ENCODE measurements around the gene TMEM119. TPM values are rescaled to one million over a fixed set of nuclear protein-coding genes. Genes with fewer than 3 reads are reported as not detected.
A peak's percentile ranks its signal among the peaks of the same experiment; 100 is the strongest.

TMEM119 gene
- total and polyA plus RNA-seq, 9 donors: 0.25 to 12.3 (median 2.0) TPM

DNA sequence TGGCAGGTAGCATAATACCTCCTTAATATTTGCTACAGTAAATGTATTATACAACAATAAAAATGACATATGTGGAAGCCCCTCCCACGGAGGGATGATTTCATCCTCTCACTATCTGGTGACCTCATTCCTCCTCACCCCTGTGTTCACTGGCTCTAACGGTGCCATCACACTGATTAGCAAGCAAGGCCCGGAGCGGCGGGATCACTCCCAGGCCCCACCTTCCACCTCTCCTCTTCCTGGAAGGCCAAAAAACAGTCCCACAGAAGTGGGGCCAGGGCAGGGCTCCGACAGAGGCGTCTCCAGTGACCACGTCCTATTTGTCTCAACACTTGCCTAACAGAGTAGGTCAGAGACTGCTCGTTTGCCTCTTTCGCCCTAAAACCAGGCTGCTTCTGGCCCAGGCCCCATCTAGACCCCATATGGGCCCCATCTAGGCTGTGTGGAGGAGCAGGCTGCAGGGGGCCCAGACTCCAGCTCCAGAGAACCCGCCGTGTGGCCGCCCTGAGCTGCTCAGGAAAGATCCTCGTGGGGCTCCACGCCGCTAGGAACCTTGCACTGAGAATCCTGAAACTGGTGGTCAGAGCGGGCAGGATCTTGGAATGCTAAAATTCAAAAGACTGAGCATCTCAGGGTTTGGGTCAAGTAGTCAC is 32.1 kb upstream of the TMEM119 start:
- H3K4me1 ChIP-seq (ENCODE audit: insufficient read depth): peaks cover 2% of the 10 kb centered on the region
- 55 to 61% (median 58%) methylated on average over 17 of the region's 17 CpGs for WGBS, 3 donors
- no peak overlapping the region for H3K4me3 ChIP-seq
- TF ChIP-seq, protein P1, sequence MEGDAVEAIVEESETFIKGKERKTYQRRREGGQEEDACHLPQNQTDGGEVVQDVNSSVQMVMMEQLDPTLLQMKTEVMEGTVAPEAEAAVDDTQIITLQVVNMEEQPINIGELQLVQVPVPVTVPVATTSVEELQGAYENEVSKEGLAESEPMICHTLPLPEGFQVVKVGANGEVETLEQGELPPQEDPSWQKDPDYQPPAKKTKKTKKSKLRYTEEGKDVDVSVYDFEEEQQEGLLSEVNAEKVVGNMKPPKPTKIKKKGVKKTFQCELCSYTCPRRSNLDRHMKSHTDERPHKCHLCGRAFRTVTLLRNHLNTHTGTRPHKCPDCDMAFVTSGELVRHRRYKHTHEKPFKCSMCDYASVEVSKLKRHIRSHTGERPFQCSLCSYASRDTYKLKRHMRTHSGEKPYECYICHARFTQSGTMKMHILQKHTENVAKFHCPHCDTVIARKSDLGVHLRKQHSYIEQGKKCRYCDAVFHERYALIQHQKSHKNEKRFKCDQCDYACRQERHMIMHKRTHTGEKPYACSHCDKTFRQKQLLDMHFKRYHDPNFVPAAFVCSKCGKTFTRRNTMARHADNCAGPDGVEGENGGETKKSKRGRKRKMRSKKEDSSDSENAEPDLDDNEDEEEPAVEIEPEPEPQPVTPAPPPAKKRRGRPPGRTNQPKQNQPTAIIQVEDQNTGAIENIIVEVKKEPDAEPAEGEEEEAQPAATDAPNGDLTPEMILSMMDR (IDR thresholded peaks at IDR 0.05): no peak
- no peak for TF ChIP-seq EP300 (IDR thresholded peaks at IDR 0.05)
- TF ChIP-seq POLR2A (IDR thresholded peaks at IDR 0.05): no peak
- intact Hi-C loops (cut with DNase I): no loop called here
- H3K27me3 ChIP-seq: no peaks in the 10 kb centered on the region
- peak in 1 of 5 donors; percentile 33 for DNase-seq
- H3K36me3 ChIP-seq: no peaks in the 10 kb centered on the region
- no peaks in the 10 kb centered on the region for H3K9me3 ChIP-seq
- H3K27ac ChIP-seq: no peak overlapping the region

DNA sequence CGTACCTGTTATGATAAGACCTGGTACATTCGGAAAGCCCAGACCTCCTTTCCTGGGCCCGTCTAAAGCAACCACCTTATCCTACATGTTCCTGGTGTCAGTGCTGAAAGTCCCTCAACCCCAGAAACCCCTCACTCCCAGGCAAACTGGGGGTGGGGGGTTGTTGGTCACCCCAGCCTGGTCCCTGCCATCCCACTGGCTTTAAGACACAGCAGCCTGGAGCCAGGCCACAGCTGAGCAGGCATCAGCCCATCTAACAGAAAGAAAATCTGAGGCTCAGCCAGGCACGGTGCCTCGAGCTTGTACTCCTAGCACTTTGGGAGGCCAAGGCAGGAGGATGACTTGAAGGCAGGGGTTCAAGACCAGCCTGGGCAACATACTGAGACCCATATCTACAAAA is 31.3 kb upstream of the TMEM119 start:
- TF ChIP-seq, protein P1 (IDR thresholded peaks at IDR 0.05): no peak
- TF ChIP-seq POLR2A (IDR thresholded peaks at IDR 0.05) (no peak), EP300 (IDR thresholded peaks at IDR 0.05) (no peak)
- peaks cover 2% of the 10 kb centered on the region for H3K4me1 ChIP-seq (ENCODE audit: insufficient read depth)
- no peak overlapping the region for H3K4me3 ChIP-seq
- intact Hi-C loops (cut with DNase I): no loop called here
- 85 to 92% (median 90%) methylated on average over 5 of the region's 5 CpGs for WGBS, 3 donors
- H3K9me3 ChIP-seq: no peaks in the 10 kb centered on the region
- no peaks in the 10 kb centered on the region for H3K27me3 ChIP-seq
- DNase-seq: peak in 1 of 5 donors; percentile 24
- no peaks in the 10 kb centered on the region for H3K36me3 ChIP-seq
- no peak overlapping the region for H3K27ac ChIP-seq

DNA sequence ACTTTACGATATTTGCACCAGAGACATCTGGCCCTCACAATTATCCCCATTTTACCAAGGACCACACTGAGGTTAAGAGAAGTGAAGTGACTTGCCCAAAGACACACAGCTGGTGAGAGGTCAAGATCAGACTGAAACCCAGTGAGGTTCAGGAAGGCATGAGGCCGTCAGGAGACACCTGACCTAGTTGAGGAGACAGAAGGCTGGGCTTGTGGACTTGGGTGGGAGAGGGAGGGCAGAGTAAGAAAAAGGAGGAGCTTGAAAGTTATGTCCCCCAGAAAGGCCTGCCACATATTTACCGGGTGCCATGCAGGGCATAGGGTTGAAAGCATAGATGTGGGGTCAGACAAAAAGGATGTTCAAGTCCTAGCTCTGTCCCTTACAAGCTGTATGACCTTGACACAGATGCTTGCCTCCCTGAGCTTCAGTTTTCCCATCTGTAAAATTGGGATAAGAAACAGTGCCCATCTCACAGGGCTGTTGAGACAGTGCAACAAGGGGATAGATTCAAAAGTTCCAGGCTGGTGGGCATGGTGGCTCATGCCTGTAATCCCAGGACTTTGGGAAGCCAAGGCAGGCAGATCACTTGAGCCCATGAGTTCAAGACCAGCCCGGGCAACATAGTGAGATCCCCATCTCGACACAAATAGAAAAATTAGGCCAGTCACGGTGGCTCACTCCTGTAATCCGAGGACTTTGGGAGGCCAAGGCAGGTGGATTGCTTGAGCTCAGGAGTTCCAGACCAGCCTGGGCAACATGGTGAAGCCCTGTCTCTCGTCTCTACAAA is 29.4 kb upstream of the TMEM119 start:
- no peak overlapping the region for H3K4me3 ChIP-seq
- no peaks in the 10 kb centered on the region for H3K27me3 ChIP-seq
- peaks cover 2% of the 10 kb centered on the region for H3K4me1 ChIP-seq (ENCODE audit: insufficient read depth)
- no peak for TF ChIP-seq POLR2A (IDR thresholded peaks at IDR 0.05)
- TF ChIP-seq EP300 (IDR thresholded peaks at IDR 0.05): no peak
- TF ChIP-seq, protein P1 (IDR thresholded peaks at IDR 0.05): no peak
- DNase-seq: no peak
- H3K9me3 ChIP-seq: no peaks in the 10 kb centered on the region
- no peak overlapping the region for H3K27ac ChIP-seq
- intact Hi-C loops (cut with DNase I): no loop called here
- H3K36me3 ChIP-seq: no peaks in the 10 kb centered on the region
- 86 to 87% (median 87%) methylated on average over 8 of the region's 8 CpGs for WGBS, 3 donors

DNA sequence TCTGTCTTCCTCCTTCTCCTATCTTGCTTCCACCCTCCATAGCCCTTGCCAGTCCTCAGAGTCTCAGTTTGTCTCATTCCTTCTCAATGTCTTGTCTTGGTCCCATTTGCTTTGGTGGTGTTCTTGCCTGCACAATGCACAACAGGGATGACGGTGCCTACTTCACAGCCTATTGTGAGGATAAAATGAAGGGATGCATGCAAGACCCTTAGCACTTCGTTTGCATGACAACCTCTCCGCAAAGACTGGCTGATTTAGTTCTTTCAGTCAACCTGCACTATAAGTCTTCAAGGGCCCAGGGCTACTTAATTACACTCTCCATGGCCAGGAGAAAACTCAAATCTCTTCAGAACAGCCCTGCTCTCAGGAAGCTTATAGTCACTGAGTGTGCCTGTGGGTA is 27.3 kb upstream of the TMEM119 start:
- intact Hi-C loops (cut with DNase I): no loop called here
- DNase-seq: no peak

More for the DNA sequence above, 27.3 kb upstream of the TMEM119 start:
- Histone ChIP-seq H3K4me1 (ENCODE audit: insufficient read depth) (peaks cover 2% of the 10 kb centered on the region), H3K9me3 (no peaks in the 10 kb centered on the region), H3K4me3 (no peak overlapping the region), H3K27me3 (no peaks in the 10 kb centered on the region), H3K27ac (no peak overlapping the region), H3K36me3 (no peaks in the 10 kb centered on the region)
- TF ChIP-seq, protein P1 (IDR thresholded peaks at IDR 0.05): no peak
- no peak for TF ChIP-seq POLR2A (IDR thresholded peaks at IDR 0.05)
- no peak for TF ChIP-seq EP300 (IDR thresholded peaks at IDR 0.05)
- WGBS, 3 donors: 70 to 75% (median 71%) methylated on average over 3 of the region's 3 CpGs

All from ovary (tissue), 9 donors.